NCI-H2081 treated with DMSO at 0.1 percent for 48 hours (cell line): Measurements from ENCODE around the gene TFG.

Experiments
- DNase-seq: peaks from one replicate; lab custom pipeline; 2025; lab: John Stamatoyannopoulos, UW

Gene TFG

DNA sequence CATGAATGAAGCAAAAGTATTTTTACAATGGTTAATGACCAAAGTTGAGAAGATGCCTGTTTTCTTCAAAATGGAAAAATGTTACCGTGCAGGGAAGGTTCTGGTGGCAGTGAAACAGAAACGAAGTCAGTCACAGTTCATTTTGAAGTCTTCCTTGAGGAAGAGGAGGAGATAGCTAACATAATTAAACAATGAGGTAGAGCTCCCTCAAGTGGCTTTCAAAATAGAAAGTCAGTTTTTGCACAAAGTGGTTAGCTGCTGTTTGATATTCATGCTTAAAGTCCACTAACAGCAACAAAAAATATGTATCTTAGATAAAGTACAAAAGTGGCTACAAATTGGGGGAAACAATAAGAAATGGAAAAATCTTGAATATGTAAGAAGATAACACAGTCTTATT is 87.3 kb downstream of the TFG start:
- no peak for DNase-seq

DNA sequence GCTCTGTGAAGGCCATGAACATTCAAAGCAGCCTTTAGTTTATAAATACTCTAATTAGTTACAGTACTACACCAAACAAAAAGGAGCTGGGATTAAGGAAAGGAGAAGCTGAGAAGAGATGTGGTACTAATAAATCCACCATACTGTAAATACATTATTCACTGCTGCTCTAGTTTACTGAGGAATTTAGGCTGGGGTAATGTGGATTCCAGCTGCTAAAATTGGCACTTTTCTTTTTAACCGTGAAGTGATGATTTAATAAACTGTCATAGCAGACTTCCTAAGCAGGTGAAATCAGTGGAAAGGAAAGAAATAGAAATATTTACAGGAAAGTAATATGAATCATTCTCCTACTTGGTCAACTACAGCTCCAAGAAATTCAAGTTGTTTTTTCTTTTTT is 88.7 kb downstream of the TFG start:
- no peak for DNase-seq
